IMR-90 (cell line): ENCODE results near the gene GDNF. TPM values are rescaled to one million over a fixed set of nuclear protein-coding genes. Genes with fewer than 3 reads are reported as not detected.

Source experiments
- ELK1 ChIP-seq: fragments of 150-350 bp; IDR thresholded peaks from 2 replicates; pipeline ENCODE4 v1.6.1; 2016; ENCODE audit warnings: low read depth, mild to moderate bottlenecking, low read length, moderate library complexity, borderline replicate concordance
- polyA plus RNA-seq, 3 experiments: library from polyadenylated mRNA; depleted of rRNA; stranded (reverse); fragments of >200 nt; gene quantifications; 2 replicates each; pipeline ENCODE4 v1.2.3, GENCODE V29; 2012; ENCODE audit warnings: low replicate concordance in 1 of 3
- total RNA-seq: library from RNA; depleted of rRNA; stranded (reverse); fragments of >200 nt; gene quantifications from 2 replicates; pipeline ENCODE4 v1.2.3, GENCODE V29; 2012

Gene GDNF
- total and polyA plus RNA-seq, 2 of the 4 experiments (the other 2 are of a cell fraction): 0.18 to 0.82 TPM

- TF ChIP-seq ELK1: no peak
These were observed 2.3 kb downstream of the GDNF start (continued) for GRCh38 chr5:37837414-37838032.
